Neural cell (in vitro differentiated cells): ENCODE data around the gene CALHM5. TPM values are rescaled to one million over a fixed set of nuclear protein-coding genes. Genes with fewer than 3 reads are reported as not detected.

Experiments
- H2AFZ ChIP-seq: fragments of 200-600, 300-800 bp; sonication (generic), shearing (Covaris generic); 2 replicates; pipeline ENCODE4 v1.6.0; 2014; ENCODE audit warnings: low read depth, mild to moderate bottlenecking, antibody characterized with exemption, low read length, moderate library complexity
- H3F3A ChIP-seq: fragments of 200-600 bp; shearing (Covaris generic); 2 replicates; pipeline ENCODE4 v1.6.1; 2016; ENCODE audit warnings: mild to moderate bottlenecking, moderate library complexity, mixed read lengths, antibody characterized with exemption, low read length; ENCODE audit not compliant: insufficient read depth, poor library complexity, severe bottlenecking
- H3K27ac ChIP-seq: fragments of 200-600, 300-800 bp; sonication (generic), shearing (Covaris generic); 2 replicates; pipeline ENCODE4 v1.5.1; 2014; ENCODE audit warnings: mild to moderate bottlenecking, low read length, moderate library complexity
- H3K27me3 ChIP-seq: fragments of 300-800, 200-600 bp; sonication (generic), shearing (Covaris generic); 2 replicates; pipeline ENCODE4 v1.6.0; 2014; ENCODE audit warnings: mild to moderate bottlenecking, low read depth, low read length, moderate library complexity; ENCODE audit not compliant: insufficient read depth
- H3K36me3 ChIP-seq: fragments of 300-800, 200-600 bp; sonication (generic), shearing (Covaris generic); 2 replicates; pipeline ENCODE4 v1.5.1; 2014; ENCODE audit warnings: mild to moderate bottlenecking, antibody characterized with exemption, low read length, moderate library complexity; ENCODE audit not compliant: insufficient read depth
- H3K4me2 ChIP-seq: fragments of 300-800, 200-600 bp; sonication (generic), shearing (Covaris generic); 2 replicates; pipeline ENCODE4 v1.6.0; 2014; ENCODE audit warnings: mild to moderate bottlenecking, low read length
- H3K4me3 ChIP-seq: fragments of 300-800, 200-600 bp; sonication (generic), shearing (Covaris generic); 2 replicates; pipeline ENCODE4 v1.5.1; 2014; ENCODE audit warnings: mild to moderate bottlenecking, low read length, moderate library complexity
- H3K79me2 ChIP-seq: fragments of 200-600 bp; shearing (Covaris generic); replicated peaks from 2 replicates; pipeline ENCODE4 v1.6.0; 2014; ENCODE audit warnings: mild to moderate bottlenecking, low read length, moderate library complexity; ENCODE audit not compliant: insufficient read depth
- H3K9ac ChIP-seq: fragments of 300-800, 200-600 bp; sonication (generic), shearing (Covaris generic); 2 replicates; pipeline ENCODE4 v1.6.1; 2016; ENCODE audit warnings: mild to moderate bottlenecking, low read length, mixed read lengths
- H3K9me2 ChIP-seq: fragments of 200-600 bp; shearing (Covaris generic); 2 replicates; pipeline ENCODE4 v1.6.1; 2016; ENCODE audit warnings: mild to moderate bottlenecking, low read length, mixed read lengths; ENCODE audit not compliant: insufficient read depth
- H3K9me3 ChIP-seq: fragments of 200-600, 300-800 bp; sonication (generic), shearing (Covaris generic); 2 replicates; pipeline ENCODE4 v1.6.1; 2016; ENCODE audit warnings: mild to moderate bottlenecking, mixed run types, low read length, moderate library complexity, mixed read lengths
- H4K20me1 ChIP-seq: fragments of 200-600 bp; shearing (Covaris generic); 2 replicates; pipeline ENCODE4 v1.6.1; 2016; ENCODE audit warnings: mild to moderate bottlenecking, mixed run types; ENCODE audit not compliant: insufficient read depth
- CTCF ChIP-seq: fragments of 450-650 bp; IDR thresholded peaks from 2 replicates; pipeline ENCODE4 v1.5.1; 2014; ENCODE audit warnings: antibody characterized with exemption, mild to moderate bottlenecking, moderate library complexity; ENCODE audit not compliant: poor library complexity, severe bottlenecking
- EP300 ChIP-seq: fragments of 450-650 bp; conservative IDR thresholded peaks from 2 replicates; pipeline ENCODE4 v1.6.1; 2014; ENCODE audit warnings: antibody characterized with exemption, mild to moderate bottlenecking, moderate library complexity; ENCODE audit not compliant: poor library complexity, severe bottlenecking
- EZH2 ChIP-seq: fragments of 200-600, 300-800 bp; shearing (Covaris generic), sonication (generic); IDR thresholded peaks from 2 replicates; pipeline ENCODE4 v1.6.1; 2014; ENCODE audit warnings: antibody characterized with exemption, low read length, borderline replicate concordance, mild to moderate bottlenecking; ENCODE audit not compliant: insufficient read depth, poor library complexity, severe bottlenecking
- MXI1 ChIP-seq: fragments of 450-650 bp; conservative IDR thresholded peaks from 2 replicates; pipeline ENCODE4 v1.6.1; 2014; ENCODE audit warnings: antibody characterized with exemption, mild to moderate bottlenecking; ENCODE audit not compliant: poor library complexity, severe bottlenecking
- POLR2AphosphoS5 ChIP-seq: IDR thresholded peaks from 2 replicates; pipeline ENCODE4 v1.6.1; 2012
- RAD21 ChIP-seq: fragments of 450-650 bp; conservative IDR thresholded peaks from 2 replicates; pipeline ENCODE4 v1.6.1; 2014; ENCODE audit warnings: antibody characterized with exemption, mild to moderate bottlenecking, moderate library complexity
- REST ChIP-seq: IDR thresholded peaks from 2 replicates; pipeline ENCODE4 v1.6.1; 2012; ENCODE audit warnings: borderline replicate concordance
- SMC3 ChIP-seq: fragments of 450-650 bp; conservative IDR thresholded peaks from 2 replicates; pipeline ENCODE4 v1.6.1; 2014; ENCODE audit warnings: antibody characterized with exemption, mild to moderate bottlenecking, moderate library complexity; ENCODE audit not compliant: poor library complexity
- TAF1 ChIP-seq: IDR thresholded peaks from 2 replicates; pipeline ENCODE4 v1.6.1; 2012; ENCODE audit warnings: low read depth
- polyA plus RNA-seq: library from polyadenylated mRNA; depleted of rRNA; stranded (reverse); fragments of >200 nt; gene quantifications from 2 replicates; pipeline ENCODE4 v1.2.3, GENCODE V29; 2014

The CALHM5 gene
- polyA plus RNA-seq, 1 donor from 2014 or later = 0.07 TPM

- Histone ChIP-seq H3K79me2 (no peaks in the 10 kb centered on the region), H3K36me3 (no peaks in the 10 kb centered on the region), H2AFZ (no peak overlapping the region), H3K9me3 (no peaks in the 10 kb centered on the region), H3K4me3 (no peak overlapping the region), H3K4me2 (no peak overlapping the region), H3K9ac (no peak overlapping the region), H4K20me1 (no peaks in the 10 kb centered on the region), H3K27ac (no peak overlapping the region), H3F3A (no peaks in the 10 kb centered on the region), H3K27me3 (no peaks in the 10 kb centered on the region), H3K9me2 (no peaks in the 10 kb centered on the region)
- TF ChIP-seq TAF1 (no peak), EP300 (no peak), POLR2AphosphoS5 (no peak), RAD21 (no peak), MXI1 (no peak), SMC3 (no peak), CTCF (no peak), REST (no peak), EZH2 (no peak)
Measured at GRCh38 chr6:116472706-116473105, 38.7 kb upstream of the CALHM5 start.

- H4K20me1 ChIP-seq = no peaks in the 10 kb centered on the region
- H3K36me3 ChIP-seq = no peaks in the 10 kb centered on the region
- H3K27ac ChIP-seq = no peak overlapping the region
- TF ChIP-seq CTCF = no peak
- TF ChIP-seq REST = no peak
- TF ChIP-seq RAD21 = no peak
- TF ChIP-seq TAF1 = no peak
- TF ChIP-seq MXI1 = no peak
- TF ChIP-seq EZH2 = no peak
- TF ChIP-seq POLR2AphosphoS5 = no peak
- TF ChIP-seq SMC3 = no peak
- no peak for TF ChIP-seq EP300
- H3K9ac ChIP-seq = no peak overlapping the region
- no peak overlapping the region for H3K4me2 ChIP-seq
- no peak overlapping the region for H2AFZ ChIP-seq
- no peaks in the 10 kb centered on the region for H3K9me2 ChIP-seq
- no peaks in the 10 kb centered on the region for H3K79me2 ChIP-seq
- H3K4me3 ChIP-seq = no peak overlapping the region
- no peaks in the 10 kb centered on the region for H3K27me3 ChIP-seq
- no peaks in the 10 kb centered on the region for H3F3A ChIP-seq
- H3K9me3 ChIP-seq = no peaks in the 10 kb centered on the region
Measured at GRCh38 chr6:116475141-116475540, 36.3 kb upstream of the CALHM5 start.
